GM12891 (cell line): ENCODE data around the gene DDX10.
A peak's percentile ranks its signal among the peaks of the same experiment; 100 is the strongest.

Experiments used
- POLR2A ChIP-seq: IDR thresholded peaks from 2 replicates; pipeline ENCODE4 v1.6.1; 2011; ENCODE audit warnings: low read depth, low read length, control low read depth
- POLR2AphosphoS5 ChIP-seq: IDR thresholded peaks from 2 replicates; pipeline ENCODE4 v1.6.1; 2011; ENCODE audit warnings: low read depth, low read length, control low read depth
- SPI1 ChIP-seq: IDR thresholded peaks from 2 replicates; pipeline ENCODE4 v1.6.1; 2011; ENCODE audit warnings: low read depth, low read length, control low read depth
- TAF1 ChIP-seq: IDR thresholded peaks from 2 replicates; pipeline ENCODE4 v1.6.1; 2011; ENCODE audit warnings: low read depth, low read length, control low read depth

- TF ChIP-seq POLR2AphosphoS5 (no peak), SPI1 (peak; percentile 51; the same call in 1 of the 2 replicates), POLR2A (no peak), TAF1 (no peak)
Observed at GRCh38 chr11:108697872-108698473, 33.1 kb downstream of the DDX10 start.
